WTC11 (cell line): ENCODE measurements around the gene ISCU. TPM values are rescaled to one million over a fixed set of nuclear protein-coding genes. Genes with fewer than 3 reads are reported as not detected.

Experiments used
- ATAC-seq: fragments of 200-7000 bp; cut with Tn5 transposase; 2 replicates; pipeline ENCODE4 v1.10.0; 2021; ENCODE audit warnings: mild to moderate bottlenecking, moderate library complexity
- CTCF ChIA-PET: fragments of 300-600 bp; sonication (Branson Sonifier 250); formaldehyde crosslinking; loops from one replicate; lab custom pipeline; 2021; ENCODE audit warnings: antibody characterized with exemption; lab: Charles Lee
- POLR2A ChIA-PET: fragments of 350-600 bp; sonication (Branson Sonifier 250); formaldehyde crosslinking; loops from one replicate; lab custom pipeline; 2021; ENCODE audit warnings: antibody characterized with exemption; lab: Charles Lee
- DNase-seq: peaks from one replicate; pipeline ENCODE4 v3.0.0; 2021; ENCODE audit warnings: low spot score
- H3K27ac Mint-ChIP-seq: 2 replicates; pipeline ENCODE4 v1.8.0; 2021; ENCODE audit warnings: mixed read lengths
- H3K27me3 Mint-ChIP-seq: 2 replicates; pipeline ENCODE4 v1.8.0; 2021; ENCODE audit warnings: low read depth, mild to moderate bottlenecking, moderate library complexity, mixed read lengths
- H3K36me3 Mint-ChIP-seq: 2 replicates; pipeline ENCODE4 v1.8.0; 2021; ENCODE audit warnings: mixed read lengths
- H3K4me1 Mint-ChIP-seq: 2 replicates; pipeline ENCODE4 v1.8.0; 2022; ENCODE audit warnings: mixed read lengths
- H3K4me3 Mint-ChIP-seq: 2 replicates; pipeline ENCODE4 v1.8.0; 2021; ENCODE audit warnings: mild to moderate bottlenecking, moderate library complexity, mixed read lengths
- H3K9me3 Mint-ChIP-seq: 2 replicates; pipeline ENCODE4 v1.8.0; 2021; ENCODE audit warnings: mixed read lengths
- ATF1 ChIP-seq: sonication (generic); formaldehyde crosslinking; IDR thresholded peaks from 2 replicates; pipeline ENCODE4 v1.8.1; 2023; ENCODE audit warnings: mild to moderate bottlenecking, moderate library complexity, missing genetic modification reagents
- GRHL2 ChIP-seq: fragments of 250-450 bp; sonication (Bioruptor Pico); IDR thresholded peaks from 2 replicates; pipeline ENCODE4 v1.8.0; 2022; ENCODE audit warnings: mild to moderate bottlenecking, moderate library complexity; ENCODE audit not compliant: insufficient replicate concordance, severe bottlenecking
- KAT7 ChIP-seq: sonication (generic); formaldehyde crosslinking; IDR thresholded peaks from 2 replicates; pipeline ENCODE4 v1.8.1; 2023; ENCODE audit warnings: missing genetic modification reagents, mild to moderate bottlenecking, borderline replicate concordance
- MYBL2 ChIP-seq: sonication (generic); formaldehyde crosslinking; IDR thresholded peaks from 2 replicates; pipeline ENCODE4 v1.8.1; 2023; ENCODE audit warnings: mild to moderate bottlenecking, moderate library complexity, missing genetic modification reagents
- NFYB ChIP-seq: sonication (generic); formaldehyde crosslinking; conservative IDR thresholded peaks from 2 replicates; pipeline ENCODE4 v1.8.0; 2022; ENCODE audit warnings: low read depth, missing genetic modification reagents
- SMAD4 ChIP-seq: sonication (generic); formaldehyde crosslinking; IDR thresholded peaks from 2 replicates; pipeline ENCODE4 v1.8.0; 2022; ENCODE audit warnings: mild to moderate bottlenecking, missing genetic modification reagents
- SOX15 ChIP-seq: fragments of 250-450 bp; sonication (Bioruptor Pico); IDR thresholded peaks from 2 replicates; pipeline ENCODE4 v1.9.0; 2021; ENCODE audit warnings: mild to moderate bottlenecking
- ZNF232 ChIP-seq: sonication (generic); formaldehyde crosslinking; IDR thresholded peaks from 2 replicates; pipeline ENCODE4 v1.8.0; 2022; ENCODE audit warnings: mild to moderate bottlenecking, missing genetic modification reagents
- ZNF263 ChIP-seq: sonication (generic); formaldehyde crosslinking; IDR thresholded peaks from 2 replicates; pipeline ENCODE4 v1.8.1; 2022; ENCODE audit warnings: low read depth, mild to moderate bottlenecking, moderate library complexity, missing genetic modification reagents
- total RNA-seq: library from RNA; stranded (reverse); gene quantifications from 3 replicates; pipeline ENCODE4 v1.2.3, GENCODE V29; 2021
- TF ChIP-seq, protein P1 (sequence below): fragments of 250-450 bp; sonication (Bioruptor Pico); IDR thresholded peaks from 2 replicates; pipeline ENCODE4 v1.9.0; 2021; ENCODE audit warnings: mild to moderate bottlenecking, borderline replicate concordance
- TF ChIP-seq, protein P2 (sequence below): sonication (generic); formaldehyde crosslinking; IDR thresholded peaks from 2 replicates; pipeline ENCODE4 v1.8.0; 2023; ENCODE audit warnings: missing genetic modification reagents
- TF ChIP-seq, protein P3 (sequence below): sonication (generic); formaldehyde crosslinking; IDR thresholded peaks from 2 replicates; pipeline ENCODE4 v1.8.1; 2023; ENCODE audit warnings: mild to moderate bottlenecking, missing genetic modification reagents, moderate library complexity
- TF ChIP-seq, protein P4 (sequence below): sonication (generic); formaldehyde crosslinking; IDR thresholded peaks from 2 replicates; pipeline ENCODE4 v1.8.0; 2023; ENCODE audit warnings: mild to moderate bottlenecking, missing genetic modification reagents
- TF ChIP-seq, protein P5 (sequence below): sonication (generic); formaldehyde crosslinking; IDR thresholded peaks from 2 replicates; pipeline ENCODE4 v1.8.0; 2022; ENCODE audit warnings: mild to moderate bottlenecking, missing genetic modification reagents
- TF ChIP-seq, protein P6 (sequence below): fragments of 200-600 bp; IDR thresholded peaks from 2 replicates; pipeline ENCODE4 v1.8.0; 2022; ENCODE audit warnings: antibody characterized with exemption
- TF ChIP-seq, protein P7 (sequence below): sonication (generic); formaldehyde crosslinking; IDR thresholded peaks from 2 replicates; pipeline ENCODE4 v1.8.1; 2023; ENCODE audit warnings: mild to moderate bottlenecking, missing genetic modification reagents, moderate library complexity

The ISCU gene
- total RNA-seq, 1 experiment from 2014 or later = 85.9 TPM

DNA sequence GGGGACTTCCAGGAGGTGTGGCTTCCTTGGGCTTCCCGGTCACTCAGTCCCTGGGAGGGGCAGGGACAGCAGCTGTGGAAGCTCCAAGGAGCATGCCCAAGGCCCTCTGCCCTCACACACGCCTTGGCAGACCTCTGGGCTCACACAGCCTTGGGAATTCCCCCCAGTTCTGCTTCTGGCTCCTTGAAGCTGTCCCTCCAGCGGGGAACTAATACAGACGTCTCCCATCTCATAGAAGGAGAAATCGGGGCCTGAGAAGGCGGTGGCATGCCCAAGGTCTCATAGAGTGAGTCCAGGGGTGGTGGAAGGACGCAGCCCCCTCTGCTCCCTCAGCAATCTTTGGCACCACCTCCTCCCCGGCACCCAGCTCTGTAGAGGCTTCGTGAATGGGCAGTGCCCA, 51.2 kb downstream of the ISCU start (continued):
- TF ChIP-seq, protein P1, sequence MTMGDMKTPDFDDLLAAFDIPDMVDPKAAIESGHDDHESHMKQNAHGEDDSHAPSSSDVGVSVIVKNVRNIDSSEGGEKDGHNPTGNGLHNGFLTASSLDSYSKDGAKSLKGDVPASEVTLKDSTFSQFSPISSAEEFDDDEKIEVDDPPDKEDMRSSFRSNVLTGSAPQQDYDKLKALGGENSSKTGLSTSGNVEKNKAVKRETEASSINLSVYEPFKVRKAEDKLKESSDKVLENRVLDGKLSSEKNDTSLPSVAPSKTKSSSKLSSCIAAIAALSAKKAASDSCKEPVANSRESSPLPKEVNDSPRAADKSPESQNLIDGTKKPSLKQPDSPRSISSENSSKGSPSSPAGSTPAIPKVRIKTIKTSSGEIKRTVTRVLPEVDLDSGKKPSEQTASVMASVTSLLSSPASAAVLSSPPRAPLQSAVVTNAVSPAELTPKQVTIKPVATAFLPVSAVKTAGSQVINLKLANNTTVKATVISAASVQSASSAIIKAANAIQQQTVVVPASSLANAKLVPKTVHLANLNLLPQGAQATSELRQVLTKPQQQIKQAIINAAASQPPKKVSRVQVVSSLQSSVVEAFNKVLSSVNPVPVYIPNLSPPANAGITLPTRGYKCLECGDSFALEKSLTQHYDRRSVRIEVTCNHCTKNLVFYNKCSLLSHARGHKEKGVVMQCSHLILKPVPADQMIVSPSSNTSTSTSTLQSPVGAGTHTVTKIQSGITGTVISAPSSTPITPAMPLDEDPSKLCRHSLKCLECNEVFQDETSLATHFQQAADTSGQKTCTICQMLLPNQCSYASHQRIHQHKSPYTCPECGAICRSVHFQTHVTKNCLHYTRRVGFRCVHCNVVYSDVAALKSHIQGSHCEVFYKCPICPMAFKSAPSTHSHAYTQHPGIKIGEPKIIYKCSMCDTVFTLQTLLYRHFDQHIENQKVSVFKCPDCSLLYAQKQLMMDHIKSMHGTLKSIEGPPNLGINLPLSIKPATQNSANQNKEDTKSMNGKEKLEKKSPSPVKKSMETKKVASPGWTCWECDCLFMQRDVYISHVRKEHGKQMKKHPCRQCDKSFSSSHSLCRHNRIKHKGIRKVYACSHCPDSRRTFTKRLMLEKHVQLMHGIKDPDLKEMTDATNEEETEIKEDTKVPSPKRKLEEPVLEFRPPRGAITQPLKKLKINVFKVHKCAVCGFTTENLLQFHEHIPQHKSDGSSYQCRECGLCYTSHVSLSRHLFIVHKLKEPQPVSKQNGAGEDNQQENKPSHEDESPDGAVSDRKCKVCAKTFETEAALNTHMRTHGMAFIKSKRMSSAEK = no peak

DNA sequence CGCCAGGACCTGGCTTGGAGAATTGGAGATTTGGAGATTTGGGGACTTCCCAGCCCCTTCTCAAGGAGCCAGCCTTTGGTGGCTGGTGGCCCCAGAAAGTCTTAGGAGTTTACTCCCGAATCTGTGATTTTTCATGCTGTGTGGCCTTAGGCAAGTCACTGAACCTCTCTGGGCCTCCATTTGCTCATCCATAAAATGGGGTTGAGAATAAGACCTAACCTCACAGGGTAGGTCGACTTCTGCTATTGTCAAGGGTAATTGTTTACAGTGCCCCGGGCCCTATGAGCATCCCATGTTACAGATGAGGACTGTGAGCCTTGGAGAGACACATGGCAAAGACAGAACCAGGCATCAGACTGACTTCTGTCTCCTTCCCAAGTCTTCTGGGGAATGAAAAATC, 51.6 kb downstream of the ISCU start:
- no peak overlapping the region for H3K4me3 Mint-ChIP-seq
- H3K27me3 Mint-ChIP-seq = peaks cover 2% of the 10 kb centered on the region; the same call in 1 of the 2 replicates
- DNase-seq (no peak), ATAC-seq (no peak)
- no peaks in the 10 kb centered on the region for H3K36me3 Mint-ChIP-seq
- H3K27ac Mint-ChIP-seq = no peak overlapping the region
- TF ChIP-seq MYBL2 (CRISPR knock-in tag) (no peak), NFYB (CRISPR knock-in tag) (no peak), KAT7 (CRISPR knock-in tag) (no peak), ZNF232 (CRISPR knock-in tag) (no peak), ATF1 (CRISPR knock-in tag) (no peak), SMAD4 (no peak), SOX15 (CRISPR knock-in tag) (no peak), ZNF263 (no peak), GRHL2 (CRISPR knock-in tag) (no peak)
- TF ChIP-seq, protein P2, sequence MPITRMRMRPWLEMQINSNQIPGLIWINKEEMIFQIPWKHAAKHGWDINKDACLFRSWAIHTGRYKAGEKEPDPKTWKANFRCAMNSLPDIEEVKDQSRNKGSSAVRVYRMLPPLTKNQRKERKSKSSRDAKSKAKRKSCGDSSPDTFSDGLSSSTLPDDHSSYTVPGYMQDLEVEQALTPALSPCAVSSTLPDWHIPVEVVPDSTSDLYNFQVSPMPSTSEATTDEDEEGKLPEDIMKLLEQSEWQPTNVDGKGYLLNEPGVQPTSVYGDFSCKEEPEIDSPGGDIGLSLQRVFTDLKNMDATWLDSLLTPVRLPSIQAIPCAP (CRISPR knock-in tag) = no peak
- TF ChIP-seq, protein P3, sequence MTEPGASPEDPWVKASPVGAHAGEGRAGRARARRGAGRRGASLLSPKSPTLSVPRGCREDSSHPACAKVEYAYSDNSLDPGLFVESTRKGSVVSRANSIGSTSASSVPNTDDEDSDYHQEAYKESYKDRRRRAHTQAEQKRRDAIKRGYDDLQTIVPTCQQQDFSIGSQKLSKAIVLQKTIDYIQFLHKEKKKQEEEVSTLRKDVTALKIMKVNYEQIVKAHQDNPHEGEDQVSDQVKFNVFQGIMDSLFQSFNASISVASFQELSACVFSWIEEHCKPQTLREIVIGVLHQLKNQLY = no peak
- TF ChIP-seq, protein P4, sequence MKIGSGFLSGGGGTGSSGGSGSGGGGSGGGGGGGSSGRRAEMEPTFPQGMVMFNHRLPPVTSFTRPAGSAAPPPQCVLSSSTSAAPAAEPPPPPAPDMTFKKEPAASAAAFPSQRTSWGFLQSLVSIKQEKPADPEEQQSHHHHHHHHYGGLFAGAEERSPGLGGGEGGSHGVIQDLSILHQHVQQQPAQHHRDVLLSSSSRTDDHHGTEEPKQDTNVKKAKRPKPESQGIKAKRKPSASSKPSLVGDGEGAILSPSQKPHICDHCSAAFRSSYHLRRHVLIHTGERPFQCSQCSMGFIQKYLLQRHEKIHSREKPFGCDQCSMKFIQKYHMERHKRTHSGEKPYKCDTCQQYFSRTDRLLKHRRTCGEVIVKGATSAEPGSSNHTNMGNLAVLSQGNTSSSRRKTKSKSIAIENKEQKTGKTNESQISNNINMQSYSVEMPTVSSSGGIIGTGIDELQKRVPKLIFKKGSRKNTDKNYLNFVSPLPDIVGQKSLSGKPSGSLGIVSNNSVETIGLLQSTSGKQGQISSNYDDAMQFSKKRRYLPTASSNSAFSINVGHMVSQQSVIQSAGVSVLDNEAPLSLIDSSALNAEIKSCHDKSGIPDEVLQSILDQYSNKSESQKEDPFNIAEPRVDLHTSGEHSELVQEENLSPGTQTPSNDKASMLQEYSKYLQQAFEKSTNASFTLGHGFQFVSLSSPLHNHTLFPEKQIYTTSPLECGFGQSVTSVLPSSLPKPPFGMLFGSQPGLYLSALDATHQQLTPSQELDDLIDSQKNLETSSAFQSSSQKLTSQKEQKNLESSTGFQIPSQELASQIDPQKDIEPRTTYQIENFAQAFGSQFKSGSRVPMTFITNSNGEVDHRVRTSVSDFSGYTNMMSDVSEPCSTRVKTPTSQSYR = no peak
- TF ChIP-seq, protein P5, sequence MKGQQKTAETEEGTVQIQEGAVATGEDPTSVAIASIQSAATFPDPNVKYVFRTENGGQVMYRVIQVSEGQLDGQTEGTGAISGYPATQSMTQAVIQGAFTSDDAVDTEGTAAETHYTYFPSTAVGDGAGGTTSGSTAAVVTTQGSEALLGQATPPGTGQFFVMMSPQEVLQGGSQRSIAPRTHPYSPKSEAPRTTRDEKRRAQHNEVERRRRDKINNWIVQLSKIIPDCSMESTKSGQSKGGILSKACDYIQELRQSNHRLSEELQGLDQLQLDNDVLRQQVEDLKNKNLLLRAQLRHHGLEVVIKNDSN = no peak
- TF ChIP-seq, protein P6, sequence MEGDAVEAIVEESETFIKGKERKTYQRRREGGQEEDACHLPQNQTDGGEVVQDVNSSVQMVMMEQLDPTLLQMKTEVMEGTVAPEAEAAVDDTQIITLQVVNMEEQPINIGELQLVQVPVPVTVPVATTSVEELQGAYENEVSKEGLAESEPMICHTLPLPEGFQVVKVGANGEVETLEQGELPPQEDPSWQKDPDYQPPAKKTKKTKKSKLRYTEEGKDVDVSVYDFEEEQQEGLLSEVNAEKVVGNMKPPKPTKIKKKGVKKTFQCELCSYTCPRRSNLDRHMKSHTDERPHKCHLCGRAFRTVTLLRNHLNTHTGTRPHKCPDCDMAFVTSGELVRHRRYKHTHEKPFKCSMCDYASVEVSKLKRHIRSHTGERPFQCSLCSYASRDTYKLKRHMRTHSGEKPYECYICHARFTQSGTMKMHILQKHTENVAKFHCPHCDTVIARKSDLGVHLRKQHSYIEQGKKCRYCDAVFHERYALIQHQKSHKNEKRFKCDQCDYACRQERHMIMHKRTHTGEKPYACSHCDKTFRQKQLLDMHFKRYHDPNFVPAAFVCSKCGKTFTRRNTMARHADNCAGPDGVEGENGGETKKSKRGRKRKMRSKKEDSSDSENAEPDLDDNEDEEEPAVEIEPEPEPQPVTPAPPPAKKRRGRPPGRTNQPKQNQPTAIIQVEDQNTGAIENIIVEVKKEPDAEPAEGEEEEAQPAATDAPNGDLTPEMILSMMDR = no peak
- TF ChIP-seq, protein P7, sequence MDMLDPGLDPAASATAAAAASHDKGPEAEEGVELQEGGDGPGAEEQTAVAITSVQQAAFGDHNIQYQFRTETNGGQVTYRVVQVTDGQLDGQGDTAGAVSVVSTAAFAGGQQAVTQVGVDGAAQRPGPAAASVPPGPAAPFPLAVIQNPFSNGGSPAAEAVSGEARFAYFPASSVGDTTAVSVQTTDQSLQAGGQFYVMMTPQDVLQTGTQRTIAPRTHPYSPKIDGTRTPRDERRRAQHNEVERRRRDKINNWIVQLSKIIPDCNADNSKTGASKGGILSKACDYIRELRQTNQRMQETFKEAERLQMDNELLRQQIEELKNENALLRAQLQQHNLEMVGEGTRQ (CRISPR knock-in tag) = no peak
- POLR2A ChIA-PET = no interaction called here
- peaks cover 27% of the 10 kb centered on the region for H3K4me1 Mint-ChIP-seq
- CTCF ChIA-PET = interaction anchor here (0.6 to 1.9 kb wide), 3 partner anchors 44 to 120 kb away, joined by 3 to 6 read pairs (median 3); partner anchors contain the start of gene ISCU
- H3K9me3 Mint-ChIP-seq = peaks cover 13% of the 10 kb centered on the region
